Cardiac muscle cell (in vitro differentiated cells and primary cell): ENCODE data around the gene DCAF17. TPM values are rescaled to one million over a fixed set of nuclear protein-coding genes. Genes with fewer than 3 reads are reported as not detected.

Source experiments
- DNase-seq, 2 donors: peaks; one replicate each; pipeline versions ENCODE4 v3.0.0 to v3.0.0-alpha.2; 2010 to 2017; ENCODE audit warnings: low read depth in 1 of 2, low spot score in 1 of 2
- H3K27ac ChIP-seq: fragments of 200-600 bp; sonication (generic); 2 replicates; pipeline ENCODE4 v1.5.1; 2016
- H3K27me3 ChIP-seq: fragments of 200-600 bp; sonication (generic); 2 replicates; pipeline ENCODE4 v1.6.0; 2016; ENCODE audit warnings: control low read depth
- H3K36me3 ChIP-seq: fragments of 200-600 bp; sonication (generic); 2 replicates; pipeline ENCODE4 v1.5.1; 2016; ENCODE audit warnings: control low read depth
- H3K4me1 ChIP-seq: fragments of 200-600 bp; sonication (generic); 2 replicates; pipeline ENCODE4 v1.8.1; 2017; ENCODE audit warnings: low read depth, mild to moderate bottlenecking, mixed run types
- H3K4me3 ChIP-seq: fragments of 200-600 bp; sonication (generic); 2 replicates; pipeline ENCODE4 v1.5.1; 2016; ENCODE audit warnings: mild to moderate bottlenecking
- H3K9me3 ChIP-seq: fragments of 200-600 bp; sonication (generic); 2 replicates; pipeline ENCODE4 v1.5.1; 2017; ENCODE audit warnings: low read depth, mild to moderate bottlenecking, control low read depth
- CTCF ChIP-seq: IDR thresholded peaks from 2 replicates; pipeline ENCODE4 v1.5.1; 2012; ENCODE audit warnings: low read depth, mild to moderate bottlenecking, low read length
- polyA plus RNA-seq: library from polyadenylated mRNA; unstranded; fragments of >200 nt; fragmentation: Nextera tagmentation; extraction: Ambion mirVana; gene quantifications from 2 replicates; pipeline ENCODE4 v1.2.1, GENCODE V29; 2016
- total RNA-seq: library from RNA; depleted of rRNA; stranded (reverse); fragments of >200 nt; gene quantifications from 2 replicates; pipeline ENCODE4 v1.2.3, GENCODE V29; 2016

The DCAF17 gene
- total and polyA plus RNA-seq, 2 experiments from 2014 or later = 9.5 to 11.4 TPM

DNA sequence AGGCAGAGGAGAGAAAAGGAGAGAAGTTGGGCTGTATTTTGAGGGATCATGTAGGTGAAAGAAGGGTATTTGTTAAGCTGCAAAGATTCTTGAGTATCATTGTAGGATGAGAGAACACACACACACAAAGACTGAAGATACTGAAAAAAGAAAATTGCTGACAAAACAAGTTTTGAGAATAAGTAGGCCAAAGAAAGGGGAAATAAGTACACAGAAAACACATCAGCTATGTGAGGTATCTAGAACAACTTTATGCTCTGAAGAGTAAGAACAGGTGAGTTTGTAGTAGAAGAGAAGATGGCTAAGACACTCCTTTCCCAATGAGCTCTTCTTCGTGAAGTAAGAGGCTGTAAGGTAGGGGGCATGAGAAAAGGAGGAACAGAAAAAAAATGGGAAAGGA, 28.5 kb upstream of the DCAF17 start:
- no peak overlapping the region for H3K4me3 ChIP-seq
- H3K36me3 ChIP-seq = no peaks in the 10 kb centered on the region
- TF ChIP-seq CTCF = no peak
- no peak for DNase-seq
- no peak overlapping the region for H3K27ac ChIP-seq
- no peaks in the 10 kb centered on the region for H3K4me1 ChIP-seq
- H3K27me3 ChIP-seq = no peaks in the 10 kb centered on the region
- no peaks in the 10 kb centered on the region for H3K9me3 ChIP-seq

DNA sequence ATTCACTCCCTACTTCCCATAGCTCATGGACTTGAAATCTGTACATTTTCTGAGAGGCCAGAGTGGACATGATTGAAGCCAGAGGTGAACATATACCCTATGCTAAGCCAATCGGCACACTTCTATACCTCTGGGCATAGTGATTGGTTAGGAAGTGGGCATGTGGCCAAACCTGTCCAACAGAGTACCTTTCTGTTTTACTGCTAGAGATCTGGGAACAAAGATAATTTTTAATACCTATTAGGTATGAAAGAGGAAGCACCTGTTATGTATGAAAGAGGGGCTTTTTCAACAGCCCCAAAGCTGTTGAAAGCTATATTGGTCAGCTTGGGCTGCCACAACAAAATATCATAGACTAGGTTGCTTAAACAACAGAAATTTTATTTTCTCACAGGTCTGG, 28.0 kb upstream of the DCAF17 start:
- Histone ChIP-seq H3K9me3 (no peaks in the 10 kb centered on the region), H3K36me3 (no peaks in the 10 kb centered on the region), H3K4me3 (no peak overlapping the region), H3K27me3 (no peaks in the 10 kb centered on the region), H3K4me1 (no peaks in the 10 kb centered on the region), H3K27ac (no peak overlapping the region)
- no peak for TF ChIP-seq CTCF
- no peak for DNase-seq

DNA sequence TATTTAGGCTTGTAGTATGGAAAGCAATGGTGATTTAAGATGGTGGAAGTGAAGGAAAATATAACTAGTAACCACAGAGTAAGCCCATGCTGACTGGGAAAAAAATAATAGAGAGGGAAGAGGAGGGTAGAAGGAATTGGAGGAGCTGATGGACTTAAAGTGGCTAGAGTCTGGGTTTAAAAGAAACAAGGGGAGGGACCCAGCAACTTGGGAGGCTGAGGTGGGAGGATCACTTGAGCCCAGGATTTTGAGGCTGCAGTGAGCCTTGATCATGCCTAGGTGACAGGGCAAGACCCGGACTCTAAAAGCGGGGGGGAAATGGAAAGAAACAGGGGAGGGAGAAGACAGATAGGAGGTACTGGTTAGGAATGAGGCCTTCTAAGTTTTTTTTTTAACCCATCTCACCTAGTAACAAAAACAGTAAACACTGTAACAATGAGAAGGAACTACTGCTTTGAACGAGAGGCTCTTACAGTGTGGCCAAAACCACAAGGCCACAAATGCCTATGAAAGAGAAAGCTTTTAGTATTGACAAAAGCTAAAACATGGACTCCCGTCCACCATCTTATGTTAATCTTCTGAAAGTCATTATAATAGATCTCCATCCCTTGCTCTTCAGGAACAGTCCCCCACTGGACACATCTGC, 26.9 kb upstream of the DCAF17 start:
- Histone ChIP-seq H3K36me3 (no peaks in the 10 kb centered on the region), H3K27ac (no peak overlapping the region), H3K9me3 (no peaks in the 10 kb centered on the region), H3K4me1 (no peaks in the 10 kb centered on the region), H3K4me3 (no peak overlapping the region), H3K27me3 (no peaks in the 10 kb centered on the region)
- no peak for DNase-seq
- no peak for TF ChIP-seq CTCF

GRCh38 chr2:171407676-171408044, 26.4 kb upstream of the DCAF17 start:
- Histone ChIP-seq H3K36me3 (no peaks in the 10 kb centered on the region), H3K4me3 (no peak overlapping the region), H3K4me1 (no peaks in the 10 kb centered on the region), H3K27me3 (no peaks in the 10 kb centered on the region), H3K27ac (no peak overlapping the region), H3K9me3 (no peaks in the 10 kb centered on the region)
- DNase-seq = no peak
- TF ChIP-seq CTCF = no peak

DNA sequence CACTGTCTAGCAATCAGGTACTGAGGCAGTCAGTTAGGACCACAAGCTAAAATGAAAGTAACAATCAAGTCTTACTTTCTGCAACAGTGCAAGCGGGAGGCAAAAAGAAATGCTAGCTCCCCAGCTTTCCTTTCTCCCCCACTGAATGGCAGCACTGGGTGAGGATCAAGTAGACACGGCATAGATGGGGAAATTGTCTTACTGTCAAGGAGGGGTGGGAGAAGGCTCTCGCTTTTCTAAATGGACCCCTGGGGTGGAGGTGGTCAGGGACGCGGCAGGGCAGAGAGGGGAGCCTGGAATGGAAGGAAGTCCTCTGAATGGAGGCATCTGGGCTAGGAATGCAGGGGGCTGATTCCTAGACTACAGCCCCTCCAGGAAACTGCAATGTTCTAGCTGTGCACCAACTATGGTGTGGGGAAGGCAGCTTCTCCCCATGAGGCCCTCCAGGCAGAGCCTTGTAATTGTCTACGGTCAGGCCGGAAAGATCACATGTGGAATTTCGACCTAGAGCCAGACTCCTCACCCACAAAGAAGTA, 24.5 kb upstream of the DCAF17 start:
- Histone ChIP-seq H3K27me3 (no peaks in the 10 kb centered on the region), H3K4me1 (no peaks in the 10 kb centered on the region), H3K27ac (no peak overlapping the region), H3K36me3 (no peaks in the 10 kb centered on the region), H3K4me3 (no peak overlapping the region), H3K9me3 (no peaks in the 10 kb centered on the region)
- TF ChIP-seq CTCF = no peak
- DNase-seq = no peak
